CD4-positive, alpha-beta T cell (primary cell): Measurements from ENCODE around the gene GADL1. TPM values are rescaled to one million over a fixed set of nuclear protein-coding genes. Genes with fewer than 3 reads are reported as not detected.

Experiments
- ATAC-seq: fragments of 200-7000 bp; cut with Tn5 transposase; one replicate; pipeline ENCODE4 v1.10.0; 2022; ENCODE audit warnings: mild to moderate bottlenecking; ENCODE audit not compliant: poor library complexity
- CTCF ChIA-PET: fragments of 350-600 bp; sonication (Branson Sonifier 250); formaldehyde crosslinking; loops from one replicate; lab custom pipeline; 2021; ENCODE audit warnings: antibody characterized with exemption, inconsistent platforms; lab: Charles Lee
- POLR2A ChIA-PET: fragments of 350-600 bp; sonication (Branson Sonifier 250); formaldehyde crosslinking; loops from one replicate; lab custom pipeline; 2021; ENCODE audit warnings: antibody characterized with exemption, inconsistent platforms; lab: Charles Lee
- DNase-seq, 14 experiments: peaks; one replicate each; pipeline ENCODE4 v3.0.0-alpha.2; 2013 to 2020; ENCODE audit warnings: mixed read lengths in 2 of 14
- H3K27ac ChIP-seq, 2 donors: one replicate each; pipeline versions ENCODE4 v1.5.1 to v1.7.0; 2013; ENCODE audit warnings: low read length in 2 of 2, low read depth in 1 of 2, mild to moderate bottlenecking in 1 of 2
- H3K27me3 ChIP-seq, 2 experiments: 1 replicate in 1 of 2; 2 replicates in 1 of 2; pipeline versions ENCODE4 v1.6.1 to v1.7.0; 2013; ENCODE audit warnings: low read length in 2 of 2, control low read depth in 1 of 2, mild to moderate bottlenecking in 1 of 2, moderate library complexity in 1 of 2; ENCODE audit not compliant: insufficient read depth in 2 of 2, control insufficient read depth in 1 of 2
- H3K36me3 ChIP-seq: one replicate; pipeline ENCODE4 v1.6.1; 2013; ENCODE audit warnings: low read length, control low read depth; ENCODE audit not compliant: insufficient read depth
- H3K4me1 ChIP-seq: one replicate; pipeline ENCODE4 v1.6.1; 2013; ENCODE audit warnings: low read length, control low read depth; ENCODE audit not compliant: insufficient read depth
- H3K4me3 ChIP-seq: one replicate; pipeline ENCODE4 v1.5.1; 2013; ENCODE audit warnings: mild to moderate bottlenecking, low read length, moderate library complexity
- H3K9me3 ChIP-seq, 2 experiments: 1 replicate in 1 of 2; 2 replicates in 1 of 2; pipeline versions ENCODE4 v1.6.1 to v1.7.0; 2013; ENCODE audit warnings: low read length in 2 of 2, mild to moderate bottlenecking in 2 of 2, control low read depth in 1 of 2, moderate library complexity in 1 of 2; ENCODE audit not compliant: control insufficient read depth in 1 of 2, insufficient read depth in 1 of 2
- H3K27ac Mint-ChIP-seq: one replicate; pipeline ENCODE4 v1.8.0; 2020; ENCODE audit warnings: mixed read lengths
- H3K27me3 Mint-ChIP-seq: one replicate; pipeline ENCODE4 v1.8.0; 2021; ENCODE audit warnings: mixed read lengths
- H3K36me3 Mint-ChIP-seq: one replicate; pipeline ENCODE4 v1.8.0; 2021; ENCODE audit warnings: low read depth, mixed read lengths
- H3K4me1 Mint-ChIP-seq: one replicate; pipeline ENCODE4 v1.8.0; 2021; ENCODE audit warnings: low read depth, mixed read lengths
- H3K4me3 Mint-ChIP-seq: one replicate; pipeline ENCODE4 v1.8.0; 2020; ENCODE audit warnings: mild to moderate bottlenecking, mixed read lengths
- H3K9me3 Mint-ChIP-seq: one replicate; pipeline ENCODE4 v1.8.0; 2020; ENCODE audit warnings: mixed read lengths
- CTCF ChIP-seq: fragments of 200-600 bp; IDR thresholded peaks from one replicate; pipeline ENCODE4 v1.8.0; 2022; ENCODE audit warnings: antibody characterized with exemption, mild to moderate bottlenecking
- intact Hi-C, 2 experiments: fragments of 100-400 bp; cut with DNase I in 1 of 2; cut with micrococcal nuclease in 1 of 2; formaldehyde crosslinking; loops; one replicate each; pipeline versions ENCODE4 v1.15.1 to v1.9.0; 2023 to 2025; cut with DNase I, micrococcal nuclease
- total RNA-seq, 174 experiments: library from RNA in 2 of 174; stranded (reverse) in 2 of 174; gene quantifications; one replicate each; pipeline ENCODE4 v1.2.3 and lab custom pipeline; 2021 to 2026

The GADL1 gene
- total RNA-seq, 2 experiments from 2014 or later, result not detected

- TF ChIP-seq CTCF, result no peak
- H3K4me1 ChIP-seq, result no peaks in the 10 kb centered on the region
- no peaks in the 10 kb centered on the region for H3K9me3 ChIP-seq
- no peaks in the 10 kb centered on the region for H3K27me3 ChIP-seq
- POLR2A ChIA-PET, result interaction anchor here (1.1 kb wide), 1 partner anchor 59 kb away, joined by 3 read pairs; no protein-coding TSS in a partner anchor
- H3K27ac ChIP-seq, result no peak overlapping the region
- H3K4me3 ChIP-seq, result no peak overlapping the region
- DNase-seq (no peak), ATAC-seq (no peak)
- H3K36me3 ChIP-seq, result no peaks in the 10 kb centered on the region
- H3K27me3 Mint-ChIP-seq, result no peaks in the 10 kb centered on the region
- intact Hi-C loops, result no loop called here
- H3K27ac Mint-ChIP-seq, result peak overlapping the region; percentile 8
- H3K4me3 Mint-ChIP-seq, result no peak overlapping the region
- CTCF ChIA-PET, result no interaction called here
- H3K9me3 Mint-ChIP-seq, result peaks cover 5% of the 10 kb centered on the region
- H3K4me1 Mint-ChIP-seq, result peaks cover 47% of the 10 kb centered on the region
- peaks cover 19% of the 10 kb centered on the region for H3K36me3 Mint-ChIP-seq
Measured at GRCh38 chr3:30702828-30703397, 191.5 kb downstream of the GADL1 start.

- no peaks in the 10 kb centered on the region for H3K27me3 ChIP-seq
- CTCF ChIA-PET, result no interaction called here
- Mint-ChIP-seq H3K9me3 (peaks cover 4% of the 10 kb centered on the region), H3K4me3 (no peak overlapping the region), H3K27ac (peak overlapping the region; percentile 8), H3K27me3 (no peaks in the 10 kb centered on the region), H3K36me3 (peaks cover 25% of the 10 kb centered on the region), H3K4me1 (peaks cover 54% of the 10 kb centered on the region)
- H3K27ac ChIP-seq, result no peak overlapping the region
- no peaks in the 10 kb centered on the region for H3K4me1 ChIP-seq
- no peaks in the 10 kb centered on the region for H3K9me3 ChIP-seq
- H3K36me3 ChIP-seq, result no peaks in the 10 kb centered on the region
- no peak for TF ChIP-seq CTCF
- POLR2A ChIA-PET, result interaction anchor here (1.1 kb wide), 1 partner anchor 58 kb away, joined by 3 read pairs; no protein-coding TSS in a partner anchor
- H3K4me3 ChIP-seq, result no peak overlapping the region
- no peak for DNase-seq
- intact Hi-C loops, result no loop called here
- no peak for ATAC-seq
Measured at GRCh38 chr3:30702038-30702827, 192.2 kb downstream of the GADL1 start.

- no peaks in the 10 kb centered on the region for H3K9me3 ChIP-seq
- ATAC-seq, result no peak
- H3K9me3 Mint-ChIP-seq, result no peaks in the 10 kb centered on the region
- intact Hi-C loops, result no loop called here
- H3K4me3 Mint-ChIP-seq, result no peak overlapping the region
- H3K27ac Mint-ChIP-seq, result peak overlapping the region; percentile 7
- POLR2A ChIA-PET, result no interaction called here
- peaks cover 8% of the 10 kb centered on the region for H3K36me3 ChIP-seq
- no peak overlapping the region for H3K27ac ChIP-seq
- DNase-seq, result no peak
- CTCF ChIA-PET, result no interaction called here
- H3K4me1 Mint-ChIP-seq, result peaks cover 66% of the 10 kb centered on the region
- H3K4me3 ChIP-seq, result no peak overlapping the region
- no peaks in the 10 kb centered on the region for H3K4me1 ChIP-seq
- peaks cover 40% of the 10 kb centered on the region for H3K36me3 Mint-ChIP-seq
- TF ChIP-seq CTCF, result no peak
- no peaks in the 10 kb centered on the region for H3K27me3 ChIP-seq
- no peaks in the 10 kb centered on the region for H3K27me3 Mint-ChIP-seq
Measured at GRCh38 chr3:30700702-30701321, 193.6 kb downstream of the GADL1 start.
